Renal cortical epithelial cell (primary cell): ENCODE measurements around the gene PTOV1. TPM values are rescaled to one million over a fixed set of nuclear protein-coding genes. Genes with fewer than 3 reads are reported as not detected.

Experiments used
- total RNA-seq: library from RNA; depleted of rRNA; stranded (reverse); fragments of >200 nt; gene quantifications from 2 replicates; pipeline ENCODE4 v1.2.3, GENCODE V29; 2014

The PTOV1 gene
- total RNA-seq, 1 donor from 2014 or later = 106 TPM

Other genes with a start within 250 kb of the PTOV1 start
- gene RRAS, start 211.0 kb upstream of the PTOV1 start, total RNA-seq = 32.5 and 40.5 TPM in 2 replicates
- gene SCAF1, start 208.9 kb upstream of the PTOV1 start, total RNA-seq = 12.5 and 50.9 TPM in 2 replicates
- gene IRF3, start 185.3 kb upstream of the PTOV1 start, total RNA-seq = 68.4 and 89.3 TPM in 2 replicates
- 1.9 and 5.9 TPM in 2 replicates for gene BCL2L12, start 185.2 kb upstream of the PTOV1 start, total RNA-seq
- gene PRMT1, start 173.9 kb upstream of the PTOV1 start, total RNA-seq = 205 and 483 TPM in 2 replicates
- 0.35 TPM in 2 replicates for gene ADM5, start 161.6 kb upstream of the PTOV1 start, total RNA-seq
- 1.9 and 2.5 TPM in 2 replicates for gene CPT1C, start 160.0 kb upstream of the PTOV1 start, total RNA-seq
- not detected in 2 replicates for gene TSKS, start 87.9 kb upstream of the PTOV1 start, total RNA-seq
- gene AP2A1, start 84.2 kb upstream of the PTOV1 start, total RNA-seq = 43.2 and 98.0 TPM in 2 replicates
- gene FUZ, start 37.9 kb upstream of the PTOV1 start, total RNA-seq = 13.4 and 24.2 TPM in 2 replicates
- 18.8 and 66.7 TPM in 2 replicates for gene MED25, start 32.9 kb upstream of the PTOV1 start, total RNA-seq
- gene PNKP, start 16.4 kb downstream of the PTOV1 start, total RNA-seq = 30.5 and 36.3 TPM in 2 replicates
- 3.5 and 10.8 TPM in 2 replicates for gene AKT1S1, start 26.2 kb downstream of the PTOV1 start, total RNA-seq
- gene TBC1D17, start 26.5 kb downstream of the PTOV1 start, total RNA-seq = 12.1 and 13.7 TPM in 2 replicates
- gene IL4I1, start 45.7 kb downstream of the PTOV1 start, total RNA-seq = 4.9 and 25.7 TPM in 2 replicates
- 6.3 and 8.7 TPM in 2 replicates for gene ATF5, start 78.0 kb downstream of the PTOV1 start, total RNA-seq
- gene NUP62, start 78.3 kb downstream of the PTOV1 start, total RNA-seq = 28.1 and 46.0 TPM in 2 replicates
- gene SIGLEC11, start 110.0 kb downstream of the PTOV1 start, total RNA-seq = not detected in 2 replicates
- 19.8 and 32.9 TPM in 2 replicates for gene VRK3, start 174.2 kb downstream of the PTOV1 start, total RNA-seq
- gene ZNF473, start 174.8 kb downstream of the PTOV1 start, total RNA-seq = 9.0 and 16.1 TPM in 2 replicates